Mesenchymal stem cell (in vitro differentiated cells and primary cell): Measurements from ENCODE around the gene MED15.
"Not testable (repeated sequence)": the region's sequence is repeated elsewhere in the genome, so short reads cannot be mapped to it uniquely, and the experiment has no call there.

Experiments
- DNase-seq: peaks from one replicate; pipeline ENCODE4 v3.0.0-alpha.2; 2013
- H2AFZ ChIP-seq: one replicate; pipeline ENCODE4 v1.6.1; 2013; ENCODE audit warnings: low read depth, mild to moderate bottlenecking, control low read depth, inconsistent platforms, low read length, moderate library complexity
- H2AK5ac ChIP-seq: 2 replicates; pipeline ENCODE4 v1.6.1; 2013; ENCODE audit warnings: low read length, moderate library complexity, mild to moderate bottlenecking, inconsistent platforms; ENCODE audit not compliant: severe bottlenecking
- H2BK120ac ChIP-seq: one replicate; pipeline ENCODE4 v1.6.1; 2013; ENCODE audit warnings: low read depth, mild to moderate bottlenecking, inconsistent platforms, low read length, moderate library complexity
- H2BK12ac ChIP-seq, 2 experiments: one replicate each; pipeline ENCODE4 v1.6.1; 2013; ENCODE audit warnings: inconsistent platforms in 2 of 2, low read length in 2 of 2, mild to moderate bottlenecking in 2 of 2, moderate library complexity in 2 of 2, control low read depth in 1 of 2
- H2BK15ac ChIP-seq: one replicate; pipeline ENCODE4 v1.6.1; 2013; ENCODE audit warnings: mild to moderate bottlenecking, low read depth, inconsistent platforms; ENCODE audit not compliant: poor library complexity, severe bottlenecking
- H2BK5ac ChIP-seq: 2 replicates; pipeline ENCODE4 v1.6.1; 2013; ENCODE audit warnings: low read depth, mild to moderate bottlenecking, low read length, control low read depth, inconsistent platforms; ENCODE audit not compliant: poor library complexity, severe bottlenecking
- H3K14ac ChIP-seq, 2 experiments: one replicate each; pipeline ENCODE4 v1.6.1; 2013; ENCODE audit warnings: inconsistent platforms in 2 of 2, low read length in 2 of 2, control low read depth in 1 of 2, mild to moderate bottlenecking in 1 of 2, moderate library complexity in 1 of 2
- H3K18ac ChIP-seq, 2 experiments: one replicate each; pipeline ENCODE4 v1.6.1; 2013; ENCODE audit warnings: inconsistent platforms in 2 of 2, low read length in 2 of 2, control low read depth in 1 of 2, low read depth in 1 of 2, mild to moderate bottlenecking in 1 of 2
- H3K23ac ChIP-seq, 2 experiments: one replicate each; pipeline ENCODE4 v1.6.1; 2013; ENCODE audit warnings: inconsistent platforms in 2 of 2, low read length in 2 of 2, mild to moderate bottlenecking in 2 of 2, moderate library complexity in 2 of 2, control low read depth in 1 of 2
- H3K27ac ChIP-seq: 2 replicates; pipeline ENCODE4 v1.5.1; 2013; ENCODE audit warnings: mild to moderate bottlenecking, moderate library complexity, low read length, control low read depth, inconsistent platforms; ENCODE audit not compliant: poor library complexity, severe bottlenecking
- H3K27me3 ChIP-seq, 2 experiments: 2 replicates each; pipeline versions ENCODE4 v1.6.1 to v1.7.0; 2013; ENCODE audit warnings: low read length in 2 of 2, mild to moderate bottlenecking in 2 of 2, moderate library complexity in 2 of 2, control low read depth in 1 of 2, inconsistent platforms in 1 of 2; ENCODE audit not compliant: control insufficient read depth in 1 of 2, insufficient read depth in 1 of 2
- H3K36me3 ChIP-seq, 2 experiments: 2 replicates each; pipeline versions ENCODE4 v1.6.1 to v1.7.0; 2013; ENCODE audit warnings: low read length in 2 of 2, control low read depth in 1 of 2, inconsistent platforms in 1 of 2, low read depth in 1 of 2, mild to moderate bottlenecking in 1 of 2; ENCODE audit not compliant: insufficient read depth in 2 of 2, control insufficient read depth in 1 of 2
- H3K4ac ChIP-seq, 2 experiments: one replicate each; pipeline ENCODE4 v1.6.1; 2013; ENCODE audit warnings: inconsistent platforms in 2 of 2, low read length in 2 of 2, mild to moderate bottlenecking in 2 of 2, moderate library complexity in 2 of 2, control low read depth in 1 of 2, low read depth in 1 of 2
- H3K4me1 ChIP-seq: 2 replicates; pipeline ENCODE4 v1.6.1; 2013; ENCODE audit warnings: low read depth, low read length, control low read depth; ENCODE audit not compliant: control insufficient read depth, insufficient read depth
- H3K4me2 ChIP-seq: 2 replicates; pipeline ENCODE4 v1.6.1; 2013; ENCODE audit warnings: low read length, mild to moderate bottlenecking, inconsistent platforms; ENCODE audit not compliant: poor library complexity, severe bottlenecking
- H3K4me3 ChIP-seq, 2 experiments: 2 replicates each; pipeline versions ENCODE4 v1.5.1 to v1.7.0; 2013; ENCODE audit warnings: low read length in 2 of 2, mild to moderate bottlenecking in 2 of 2, control low read depth in 1 of 2, low read depth in 1 of 2; ENCODE audit not compliant: insufficient read depth in 1 of 2
- H3K79me1 ChIP-seq: replicated peaks from 2 replicates; pipeline ENCODE4 v1.6.1; 2013; ENCODE audit warnings: mild to moderate bottlenecking, control low read depth, low read length, inconsistent platforms; ENCODE audit not compliant: poor library complexity, severe bottlenecking
- H3K9ac ChIP-seq: 2 replicates; pipeline ENCODE4 v1.7.0; 2013; ENCODE audit warnings: mild to moderate bottlenecking, low read length, moderate library complexity
- H3K9me3 ChIP-seq: 2 replicates; pipeline ENCODE4 v1.7.0; 2013; ENCODE audit warnings: mild to moderate bottlenecking, low read length; ENCODE audit not compliant: control insufficient read depth
- H4K8ac ChIP-seq: one replicate; pipeline ENCODE4 v1.6.1; 2013; ENCODE audit warnings: inconsistent platforms, mild to moderate bottlenecking, low read length, moderate library complexity
- H4K91ac ChIP-seq: one replicate; pipeline ENCODE4 v1.6.1; 2013; ENCODE audit warnings: mild to moderate bottlenecking, low read length, inconsistent platforms
- WGBS: methylation state at CpG from one replicate; pipeline ENCODE4 v1.1.7; 2013; ENCODE audit warnings: mixed read lengths; 5-methylcytosine and 5-hydroxymethylcytosine counted together

MED15 gene

DNA sequence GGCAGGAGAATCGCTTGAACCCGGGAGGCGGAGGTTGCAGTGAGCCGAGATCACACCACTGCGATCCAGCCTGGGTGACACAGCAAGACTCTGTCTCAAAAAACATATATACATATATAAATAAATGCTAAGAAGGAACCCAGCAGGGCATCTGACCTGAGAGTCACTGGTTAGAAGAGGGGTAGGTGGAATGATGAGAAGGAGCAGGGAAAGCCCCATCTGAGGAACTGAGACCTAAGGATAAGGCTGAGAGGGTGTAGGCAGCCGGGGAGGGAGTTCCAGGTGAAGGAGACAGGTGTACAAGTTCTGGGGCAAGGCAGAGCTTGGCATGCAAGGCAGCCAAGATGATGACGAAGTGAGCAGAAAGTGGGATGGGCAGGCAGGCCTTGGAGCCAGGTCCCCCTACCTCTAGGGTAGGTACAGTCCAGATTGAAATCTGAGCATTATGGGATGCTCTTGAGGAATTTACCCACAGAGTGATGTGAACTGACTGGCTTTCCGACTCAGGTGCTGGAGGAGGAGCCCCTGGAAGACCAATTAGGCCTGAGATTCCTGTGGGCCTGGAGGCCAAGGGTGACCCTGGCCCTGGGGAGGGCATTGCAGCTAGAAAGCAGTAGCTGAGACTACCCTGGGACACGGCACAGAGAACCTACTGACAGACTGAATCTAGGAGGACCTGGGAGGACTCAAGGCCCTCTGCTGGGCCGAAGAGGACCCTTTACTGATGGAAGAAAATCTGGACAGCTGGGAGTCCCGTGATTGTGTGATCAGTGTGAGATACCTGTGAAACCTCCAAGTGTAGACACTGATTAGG lies 34.6 kb upstream of the MED15 start:
- no peak overlapping the region for H2BK12ac ChIP-seq
- H2BK5ac ChIP-seq: no peak overlapping the region
- H3K14ac ChIP-seq: no peak overlapping the region
- H4K91ac ChIP-seq: no peak overlapping the region
- no peak overlapping the region for H3K27ac ChIP-seq
- peaks cover 22 to 38% of the 10 kb centered on the region in 2 experiments for H3K36me3 ChIP-seq
- H2AFZ ChIP-seq: no peak overlapping the region
- no peak for DNase-seq
- no peak overlapping the region for H3K9ac ChIP-seq
- no peak overlapping the region for H2AK5ac ChIP-seq
- H3K4ac ChIP-seq: no peak overlapping the region
- WGBS: 93% methylated on average over 6 of the region's 11 CpGs
- H3K18ac ChIP-seq: no peak overlapping the region
- no peak overlapping the region for H2BK15ac ChIP-seq
- H3K79me1 ChIP-seq: peaks cover 1% of the 10 kb centered on the region
- no peak overlapping the region for H3K4me3 ChIP-seq
- H3K23ac ChIP-seq: no peak overlapping the region
- H2BK120ac ChIP-seq: no peak overlapping the region
- no peak overlapping the region for H4K8ac ChIP-seq
- no peaks in the 10 kb centered on the region for H3K27me3 ChIP-seq
- H3K4me1 ChIP-seq: peaks cover 2% of the 10 kb centered on the region
- no peaks in the 10 kb centered on the region for H3K9me3 ChIP-seq
- H3K4me2 ChIP-seq: no peak overlapping the region

DNA sequence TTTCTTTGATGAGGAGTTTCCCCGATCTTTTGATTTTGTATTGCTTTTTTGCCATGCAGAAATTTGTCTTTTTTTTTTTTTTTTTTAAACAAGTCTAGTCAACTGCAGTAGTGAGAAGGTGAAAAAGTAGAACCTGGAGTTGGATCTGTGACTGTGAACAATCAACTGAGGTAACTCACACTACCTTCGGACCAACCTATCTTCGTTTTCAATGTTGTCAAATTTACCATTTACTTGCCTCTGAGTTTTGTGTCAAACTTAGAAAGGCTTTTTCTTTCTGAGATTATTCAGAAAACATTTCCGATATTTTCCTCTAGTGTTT lies 32.3 kb upstream of the MED15 start:
- H3K79me1 ChIP-seq: peaks cover 1% of the 10 kb centered on the region
- H3K4me1 ChIP-seq: peaks cover 2% of the 10 kb centered on the region
- no peak overlapping the region for H3K4me3 ChIP-seq
- H3K27ac ChIP-seq: no peak overlapping the region
- DNase-seq: no peak
- H4K91ac ChIP-seq: no peak overlapping the region
- no peak overlapping the region for H3K23ac ChIP-seq
- H2AK5ac ChIP-seq: no peak overlapping the region
- H3K4me2 ChIP-seq: no peak overlapping the region
- no peak overlapping the region for H3K18ac ChIP-seq
- H4K8ac ChIP-seq: no peak overlapping the region
- no peak overlapping the region for H3K14ac ChIP-seq
- no peak overlapping the region for H2BK120ac ChIP-seq
- peaks cover 13 to 17% of the 10 kb centered on the region in 2 experiments for H3K36me3 ChIP-seq
- H2BK5ac ChIP-seq: no peak overlapping the region
- H3K4ac ChIP-seq: no peak overlapping the region
- 100% methylated on average over 1 of the region's 4 CpGs for WGBS
- H2BK12ac ChIP-seq: no peak overlapping the region
- H2BK15ac ChIP-seq: no peak overlapping the region
- no peaks in the 10 kb centered on the region for H3K9me3 ChIP-seq
- no peak overlapping the region for H2AFZ ChIP-seq
- H3K9ac ChIP-seq: no peak overlapping the region
- H3K27me3 ChIP-seq: no peaks in the 10 kb centered on the region

DNA sequence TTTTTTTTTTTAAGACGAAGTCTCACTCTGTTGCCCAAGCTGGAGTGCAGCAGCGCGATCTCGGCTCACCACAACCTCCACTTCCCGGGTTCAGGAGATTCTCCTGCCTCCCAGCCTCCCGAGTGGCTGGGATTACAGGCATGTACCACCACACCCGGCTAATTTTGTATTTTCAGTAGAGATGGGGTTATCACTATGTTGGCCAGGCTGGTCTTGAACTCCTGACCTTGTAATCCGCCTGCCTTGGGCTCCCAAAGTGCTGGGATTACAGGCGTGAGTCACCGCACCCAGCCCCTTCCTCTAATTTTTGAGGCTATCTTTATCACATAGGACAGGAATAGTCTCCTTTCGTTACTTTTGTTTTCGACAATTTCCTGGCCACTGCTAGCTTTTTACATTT lies 31.8 kb upstream of the MED15 start:
- H3K4me2 ChIP-seq, H3K27ac ChIP-seq, DNase-seq, H4K8ac ChIP-seq, H2BK15ac ChIP-seq, H4K91ac ChIP-seq, H3K9ac ChIP-seq, H3K79me1 ChIP-seq, H2BK5ac ChIP-seq, H2AFZ ChIP-seq, H3K4me3 ChIP-seq, H3K27me3 ChIP-seq, H2AK5ac ChIP-seq, H3K23ac ChIP-seq, H2BK12ac ChIP-seq, H3K4ac ChIP-seq, H2BK120ac ChIP-seq, H3K18ac ChIP-seq, H3K9me3 ChIP-seq, H3K4me1 ChIP-seq, H3K14ac ChIP-seq: not testable (repeated sequence)
- 98% methylated on average over 12 of the region's 12 CpGs for WGBS
- peaks cover 11 to 13% of the 10 kb centered on the region in 2 experiments for H3K36me3 ChIP-seq

DNA sequence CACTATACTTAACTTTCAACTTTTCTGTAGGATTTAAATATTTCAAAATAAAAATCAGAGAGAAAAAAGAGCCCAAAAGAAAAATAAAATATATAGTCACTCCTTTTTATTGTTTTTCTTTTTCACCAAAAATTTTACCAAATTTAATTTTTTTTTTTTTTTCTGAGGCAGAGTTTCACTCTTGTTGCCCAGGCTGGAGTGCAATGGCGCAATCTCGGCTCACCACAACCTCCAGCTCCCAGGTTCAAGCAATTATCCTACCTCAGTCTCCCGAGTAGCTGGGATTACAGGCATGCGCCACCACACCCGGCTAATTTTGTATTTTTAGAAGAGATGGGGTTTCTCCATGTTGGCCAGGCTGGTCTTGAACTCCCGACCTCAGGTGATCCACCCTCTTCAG lies 29.4 kb upstream of the MED15 start:
- not testable (repeated sequence) for H3K4me3 ChIP-seq, H3K23ac ChIP-seq, H4K8ac ChIP-seq, H3K4me1 ChIP-seq, H3K27me3 ChIP-seq, H2BK5ac ChIP-seq, H3K4me2 ChIP-seq, DNase-seq, H3K18ac ChIP-seq, H2AFZ ChIP-seq, H3K4ac ChIP-seq, H2AK5ac ChIP-seq, H3K79me1 ChIP-seq, H3K27ac ChIP-seq, H3K9me3 ChIP-seq, H3K9ac ChIP-seq, H3K36me3 ChIP-seq, H4K91ac ChIP-seq, H2BK120ac ChIP-seq, H3K14ac ChIP-seq, H2BK15ac ChIP-seq, H2BK12ac ChIP-seq
- WGBS: no CpG with 5 or more reads among the region's 6 CpGs
